ENCODE measurements around the gene DCST2.
"Not testable (repeated sequence)": the region's sequence is repeated elsewhere in the genome, so short reads cannot be mapped to it uniquely, and the experiment has no call there.

DCST2 gene

DNA sequence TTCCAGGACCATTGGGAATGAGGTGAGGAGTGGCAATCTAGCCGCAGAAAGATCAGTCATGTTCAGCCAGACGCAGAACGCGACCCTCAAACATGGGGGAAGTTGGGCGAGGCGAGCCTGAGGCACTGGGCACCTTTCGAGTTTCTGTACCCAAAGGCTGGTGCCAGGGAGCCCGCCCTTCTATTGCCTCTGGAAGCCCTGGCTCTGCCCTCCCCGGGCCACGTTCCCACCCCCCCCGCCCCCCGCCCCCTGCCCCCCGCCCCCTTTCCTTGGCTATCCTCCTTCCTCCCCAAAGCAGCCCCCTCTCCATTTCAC is 33.2 kb downstream of the DCST2 start:
- TF ChIP-seq, protein P1, sequence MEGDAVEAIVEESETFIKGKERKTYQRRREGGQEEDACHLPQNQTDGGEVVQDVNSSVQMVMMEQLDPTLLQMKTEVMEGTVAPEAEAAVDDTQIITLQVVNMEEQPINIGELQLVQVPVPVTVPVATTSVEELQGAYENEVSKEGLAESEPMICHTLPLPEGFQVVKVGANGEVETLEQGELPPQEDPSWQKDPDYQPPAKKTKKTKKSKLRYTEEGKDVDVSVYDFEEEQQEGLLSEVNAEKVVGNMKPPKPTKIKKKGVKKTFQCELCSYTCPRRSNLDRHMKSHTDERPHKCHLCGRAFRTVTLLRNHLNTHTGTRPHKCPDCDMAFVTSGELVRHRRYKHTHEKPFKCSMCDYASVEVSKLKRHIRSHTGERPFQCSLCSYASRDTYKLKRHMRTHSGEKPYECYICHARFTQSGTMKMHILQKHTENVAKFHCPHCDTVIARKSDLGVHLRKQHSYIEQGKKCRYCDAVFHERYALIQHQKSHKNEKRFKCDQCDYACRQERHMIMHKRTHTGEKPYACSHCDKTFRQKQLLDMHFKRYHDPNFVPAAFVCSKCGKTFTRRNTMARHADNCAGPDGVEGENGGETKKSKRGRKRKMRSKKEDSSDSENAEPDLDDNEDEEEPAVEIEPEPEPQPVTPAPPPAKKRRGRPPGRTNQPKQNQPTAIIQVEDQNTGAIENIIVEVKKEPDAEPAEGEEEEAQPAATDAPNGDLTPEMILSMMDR (IDR thresholded peaks at IDR 0.05) = no peak
- peaks cover 54 to 63% of the 10 kb centered on the region in 2 experiments for H3K4me1 ChIP-seq (ENCODE audit: control insufficient read depth in 1 of 2, insufficient read depth in 1 of 2, low read depth in 1 of 2, low read length in 1 of 2)
- H3K36me3 ChIP-seq = no peaks in the 10 kb centered on the region
- no peaks in the 10 kb centered on the region for H3K27me3 ChIP-seq
- H3K4me3 ChIP-seq (ENCODE audit: low read depth in 1 of 2, low read length in 1 of 2) = peak overlapping the region; percentile 85 to 100
- peak overlapping the region; percentile 97 for H3K27ac ChIP-seq
- H3K9me3 ChIP-seq = no peaks in the 10 kb centered on the region

DNA sequence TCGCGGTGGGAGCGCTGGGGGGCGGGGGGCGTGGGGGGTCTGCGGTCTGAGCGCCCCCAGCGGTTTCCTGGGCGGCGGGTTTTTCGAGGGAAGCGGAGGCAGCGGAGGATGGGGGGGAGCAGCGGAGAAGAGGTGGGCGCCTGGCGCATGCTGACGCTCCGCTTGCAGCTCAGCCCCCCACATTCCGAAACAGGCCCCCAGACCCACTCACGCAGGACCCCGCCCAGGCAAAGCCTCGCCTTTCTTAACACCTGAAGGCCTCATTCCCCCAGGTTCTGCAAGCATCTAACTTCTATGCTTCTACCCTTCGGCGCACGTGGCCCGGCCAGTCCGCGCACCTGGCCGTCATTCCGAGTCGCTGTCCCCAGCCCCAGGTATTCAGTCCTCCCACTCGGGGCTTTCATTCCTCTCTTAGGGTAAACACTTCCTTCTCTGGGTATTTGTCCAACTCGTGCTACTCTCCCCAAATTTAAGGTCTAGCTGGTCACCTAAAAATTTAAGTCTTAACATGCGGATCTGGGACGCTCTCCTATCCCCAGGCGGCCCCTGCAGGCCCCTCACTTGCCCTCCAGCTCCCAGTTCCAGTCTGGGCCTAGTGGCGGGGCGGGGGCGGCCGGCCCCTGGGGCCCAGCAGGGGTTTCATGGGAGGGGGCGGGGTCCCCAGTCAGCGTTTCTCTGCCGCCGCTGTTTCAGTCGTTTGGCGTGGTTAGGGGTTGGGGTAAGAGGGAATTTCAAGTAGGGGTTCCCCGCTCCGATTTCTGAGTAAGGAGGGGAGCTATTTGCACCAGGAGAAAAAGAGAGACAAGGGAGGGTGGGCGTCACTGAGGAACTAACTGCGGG is 33.8 kb downstream of the DCST2 start:
- peaks cover 48 to 57% of the 10 kb centered on the region in 2 experiments for H3K4me1 ChIP-seq (ENCODE audit: control insufficient read depth in 1 of 2, insufficient read depth in 1 of 2, low read depth in 1 of 2, low read length in 1 of 2)
- H3K27me3 ChIP-seq = no peaks in the 10 kb centered on the region
- TF ChIP-seq, protein P1 (IDR thresholded peaks at IDR 0.05) = no peak
- H3K4me3 ChIP-seq (ENCODE audit: low read depth in 1 of 2, low read length in 1 of 2) = peak overlapping the region; percentile 85 to 100
- H3K9me3 ChIP-seq = no peaks in the 10 kb centered on the region
- no peaks in the 10 kb centered on the region for H3K36me3 ChIP-seq
- peak overlapping the region; percentile 97 for H3K27ac ChIP-seq

DNA sequence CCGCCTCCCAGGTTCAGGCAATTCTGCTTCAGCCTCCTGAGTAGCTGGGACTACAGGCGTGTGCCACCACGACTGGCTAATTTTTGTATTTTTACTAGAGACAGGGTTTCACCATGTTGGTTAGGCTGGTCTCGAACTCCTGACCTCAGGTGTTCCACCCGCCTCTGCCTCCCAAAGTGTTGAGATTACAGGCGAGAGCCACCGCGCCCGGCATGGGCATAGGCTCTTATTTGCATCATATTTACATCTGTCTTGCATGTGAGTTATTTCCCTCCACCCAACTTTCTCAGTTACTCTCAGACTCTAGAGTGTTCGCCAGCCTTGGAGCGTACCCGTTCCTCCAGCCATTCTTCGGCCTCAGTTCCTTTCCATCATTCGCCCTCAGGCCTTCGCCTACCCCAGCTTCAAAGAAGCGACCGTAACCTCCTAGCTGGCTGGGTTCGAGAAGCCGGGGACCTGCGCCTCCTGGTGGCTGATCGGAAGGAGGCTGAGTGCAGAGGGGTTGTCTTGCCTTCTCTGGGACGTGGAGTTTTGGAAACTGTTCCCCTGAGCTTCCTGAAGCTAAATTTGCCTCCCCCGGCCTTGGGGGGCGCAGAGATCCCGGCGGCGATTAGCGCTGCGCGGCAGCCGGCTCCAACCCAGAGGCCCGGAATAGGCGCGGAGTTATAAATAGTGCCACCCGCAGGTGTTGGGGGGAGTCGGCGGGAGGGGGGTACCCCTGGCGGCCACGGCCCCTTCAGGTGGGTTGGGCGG is 34.6 kb downstream of the DCST2 start:
- peak overlapping the region; percentile 53 to 85 for H3K4me3 ChIP-seq (ENCODE audit: low read depth in 1 of 2, low read length in 1 of 2)
- TF ChIP-seq, protein P1 (IDR thresholded peaks at IDR 0.05) = peak; percentile 78
- H3K4me1 ChIP-seq (ENCODE audit: control insufficient read depth in 1 of 2, insufficient read depth in 1 of 2, low read depth in 1 of 2, low read length in 1 of 2) = peaks cover 40 to 49% of the 10 kb centered on the region in 2 experiments
- no peaks in the 10 kb centered on the region for H3K9me3 ChIP-seq
- no peaks in the 10 kb centered on the region for H3K27me3 ChIP-seq
- H3K27ac ChIP-seq = peak overlapping the region; percentile 97
- no peaks in the 10 kb centered on the region for H3K36me3 ChIP-seq

DNA sequence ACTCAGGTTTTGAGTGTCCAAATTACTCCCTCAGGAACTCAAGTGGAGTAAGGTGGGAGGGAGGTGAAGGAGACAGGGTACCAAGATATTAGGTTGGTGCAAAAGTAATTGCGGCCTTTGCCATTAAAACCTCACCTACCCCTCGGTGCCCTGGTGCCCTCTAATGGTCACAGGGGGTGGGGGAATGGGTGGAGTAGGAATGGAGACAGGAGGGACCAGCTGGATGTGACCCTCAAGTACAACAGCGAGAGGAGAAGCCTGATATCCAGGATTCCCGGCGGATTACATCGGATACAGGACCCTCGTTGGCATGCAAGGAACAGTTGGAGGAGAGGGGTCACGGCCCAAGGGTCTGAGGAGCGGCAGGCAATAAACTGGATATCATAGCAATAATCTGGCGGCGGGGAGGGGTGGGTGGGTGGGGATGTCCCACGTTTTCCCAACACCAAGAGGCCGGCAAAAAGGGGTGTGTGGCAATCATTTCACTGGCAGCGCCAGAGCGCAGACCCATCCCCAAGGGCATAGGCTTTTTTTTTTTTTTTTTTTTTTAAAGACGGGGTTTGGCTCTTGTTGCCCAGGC is 35.3 kb downstream of the DCST2 start:
- H3K4me1 ChIP-seq (ENCODE audit: control insufficient read depth in 1 of 2, insufficient read depth in 1 of 2, low read depth in 1 of 2, low read length in 1 of 2) = peaks cover 39 to 45% of the 10 kb centered on the region in 2 experiments
- TF ChIP-seq, protein P1 (IDR thresholded peaks at IDR 0.05) = no peak
- H3K27ac ChIP-seq = peak overlapping the region; percentile 69

DNA sequence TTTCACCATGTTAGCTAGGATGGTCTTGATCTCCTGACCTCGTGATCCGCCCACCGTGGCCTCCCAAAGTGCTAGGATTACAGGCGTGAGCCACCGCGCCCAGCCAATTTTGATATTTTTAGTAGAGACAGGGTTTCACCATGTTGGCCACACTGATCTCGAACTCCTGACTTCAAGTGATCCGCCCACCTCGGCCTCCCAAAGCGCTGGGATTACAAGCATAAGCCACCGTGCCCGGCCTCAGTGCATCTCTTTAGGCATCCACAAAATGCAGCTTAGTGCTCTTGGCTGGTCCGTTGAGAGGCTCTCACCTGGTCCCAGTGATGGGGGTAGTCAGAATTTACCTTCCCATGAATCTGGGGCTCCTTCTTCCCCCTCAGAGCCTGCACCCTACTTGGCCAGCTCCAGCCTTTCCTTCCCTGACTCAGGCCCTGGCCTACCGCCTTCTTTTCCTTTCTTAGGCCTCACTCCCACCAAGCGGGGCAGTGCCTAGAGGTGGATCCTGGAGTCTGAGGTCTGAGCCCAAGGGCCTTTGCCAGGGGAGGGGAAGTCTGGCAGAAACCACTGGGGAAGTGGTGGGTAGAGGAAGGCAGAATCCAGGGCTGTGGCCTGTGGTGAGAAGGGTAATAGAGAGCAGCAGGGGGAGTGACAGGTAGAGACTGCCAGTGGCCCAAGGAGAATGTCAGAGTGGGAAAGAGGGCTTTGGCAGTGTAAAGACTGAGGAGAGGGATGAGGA is 36.4 kb downstream of the DCST2 start:
- Histone ChIP-seq H3K27ac (peak overlapping the region; percentile 69), H3K4me1 (ENCODE audit: control insufficient read depth in 1 of 2, insufficient read depth in 1 of 2, low read depth in 1 of 2, low read length in 1 of 2) (peaks cover 39 to 45% of the 10 kb centered on the region in 2 experiments)
- TF ChIP-seq, protein P1 (IDR thresholded peaks at IDR 0.05) = no peak

More for the DNA sequence above, 35.3 kb downstream of the DCST2 start:
- no peaks in the 10 kb centered on the region for H3K9me3 ChIP-seq
- H3K4me3 ChIP-seq (ENCODE audit: low read depth in 1 of 2, low read length in 1 of 2) = no peak overlapping the region
- no peaks in the 10 kb centered on the region for H3K27me3 ChIP-seq
- H3K36me3 ChIP-seq = no peaks in the 10 kb centered on the region

DNA sequence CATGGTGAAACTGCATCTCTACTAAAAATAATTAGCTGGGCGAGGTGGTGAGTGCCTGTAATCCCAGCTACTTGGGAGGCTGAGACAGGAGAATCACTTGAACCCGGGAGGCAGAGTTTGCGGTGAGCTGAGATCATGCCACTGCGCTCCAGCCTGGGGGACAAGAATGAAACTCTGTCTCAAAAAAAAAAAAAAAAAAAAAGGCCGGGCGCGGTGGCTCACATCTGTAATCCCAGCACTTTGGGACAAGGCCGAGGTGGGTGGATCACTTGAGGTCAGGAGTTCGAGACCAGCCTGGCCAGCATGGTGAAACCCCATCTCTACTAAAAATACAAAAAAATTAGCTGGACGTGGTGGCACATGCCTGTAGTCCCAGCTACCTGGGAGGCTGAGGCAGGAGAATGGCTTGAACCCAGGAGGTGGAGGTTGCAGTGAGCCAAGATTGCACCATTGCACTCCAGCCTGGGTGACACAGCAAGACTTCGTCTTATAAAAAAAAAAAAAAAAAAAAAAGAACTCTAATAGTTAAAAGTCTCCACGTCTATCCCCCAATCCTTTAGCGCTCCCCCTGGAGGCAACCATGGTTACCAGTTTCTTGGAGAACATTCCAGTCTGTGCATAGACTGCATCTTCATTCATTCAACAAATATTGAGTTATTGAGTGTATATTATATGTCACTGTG is 38.1 kb downstream of the DCST2 start:
- H3K36me3 ChIP-seq; H3K27me3 ChIP-seq; H3K9me3 ChIP-seq; H3K27ac ChIP-seq; H3K4me3 ChIP-seq (ENCODE audit: low read depth in 1 of 2, low read length in 1 of 2): not testable (repeated sequence)
- peaks cover 33 to 34% of the 10 kb centered on the region in 2 experiments for H3K4me1 ChIP-seq (ENCODE audit: control insufficient read depth in 1 of 2, insufficient read depth in 1 of 2, low read depth in 1 of 2, low read length in 1 of 2)

More for the DNA sequence above, 36.4 kb downstream of the DCST2 start:
- Histone ChIP-seq H3K36me3 (peaks cover 4% of the 10 kb centered on the region), H3K9me3 (no peaks in the 10 kb centered on the region), H3K4me3 (ENCODE audit: low read depth in 1 of 2, low read length in 1 of 2) (no peak overlapping the region), H3K27me3 (no peaks in the 10 kb centered on the region)
